HG03342 (cell line): ENCODE measurements around the gene MYO3B.
A peak's percentile ranks its signal among the peaks of the same experiment; 100 is the strongest.
"Not testable (repeated sequence)": the region's sequence is repeated elsewhere in the genome, so short reads cannot be mapped to it uniquely, and the experiment has no call there.

Experiments
- ATAC-seq: cut with Tn5 transposase; IDR thresholded peaks from one replicate; pipeline ENCODE4 v1.9.1; 2021; ENCODE audit warnings: mild to moderate bottlenecking, moderate library complexity; ENCODE audit not compliant: unreplicated experiment

The MYO3B gene

GRCh38 chr2:170208967-170209366, 31.0 kb downstream of the MYO3B start:
- no peak for ATAC-seq

GRCh38 chr2:170212625-170213280, 34.8 kb downstream of the MYO3B start:
- no peak for ATAC-seq

GRCh38 chr2:170213281-170213625, 35.3 kb downstream of the MYO3B start:
- not testable (repeated sequence) for ATAC-seq

DNA sequence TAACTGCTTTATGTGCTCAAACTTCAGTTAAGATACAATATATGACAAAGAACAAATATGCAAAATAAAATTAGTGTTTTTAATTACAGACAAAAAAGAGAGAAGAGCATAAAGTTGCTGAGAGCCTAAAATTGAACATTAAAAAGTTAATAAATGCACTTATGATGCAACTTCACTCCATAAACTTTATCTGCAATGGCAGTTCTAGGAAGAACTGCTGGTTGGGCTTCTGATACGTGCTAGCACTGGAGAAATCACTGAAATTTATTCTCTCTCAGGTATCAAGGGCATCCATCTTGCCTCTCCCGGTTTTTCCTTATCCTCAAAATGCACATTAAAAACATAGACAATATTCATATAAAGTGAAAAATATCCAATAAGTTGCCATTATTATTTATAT, 35.7 kb downstream of the MYO3B start:
- ATAC-seq, result no peak

DNA sequence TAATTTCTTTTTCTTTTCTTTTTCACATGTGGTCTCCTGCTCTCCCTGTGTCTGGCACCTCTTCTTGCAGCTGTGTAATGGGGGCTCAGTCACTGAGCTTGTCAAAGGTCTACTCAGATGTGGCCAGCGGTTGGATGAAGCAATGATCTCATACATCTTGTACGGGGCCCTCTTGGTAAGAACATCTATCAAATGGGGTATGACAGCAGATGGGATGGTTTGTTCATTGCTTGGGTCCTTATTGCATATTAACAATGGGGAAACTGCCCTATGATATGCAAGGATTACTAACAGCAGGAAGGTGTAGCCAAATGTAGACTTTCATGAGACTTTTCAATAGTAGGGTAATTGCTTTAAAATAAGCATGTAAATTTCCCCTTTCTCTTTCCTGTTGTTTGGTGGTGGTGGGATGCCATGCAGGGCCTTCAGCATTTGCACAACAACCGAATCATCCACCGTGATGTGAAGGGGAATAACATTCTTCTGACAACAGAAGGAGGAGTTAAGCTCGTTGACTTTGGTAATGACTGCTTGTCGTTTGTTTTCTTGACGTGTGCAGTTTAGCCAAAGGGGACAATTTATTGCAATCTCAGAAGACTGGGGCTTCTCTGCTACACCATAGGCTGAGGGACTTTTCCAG, 36.5 kb downstream of the MYO3B start:
- no peak for ATAC-seq

DNA sequence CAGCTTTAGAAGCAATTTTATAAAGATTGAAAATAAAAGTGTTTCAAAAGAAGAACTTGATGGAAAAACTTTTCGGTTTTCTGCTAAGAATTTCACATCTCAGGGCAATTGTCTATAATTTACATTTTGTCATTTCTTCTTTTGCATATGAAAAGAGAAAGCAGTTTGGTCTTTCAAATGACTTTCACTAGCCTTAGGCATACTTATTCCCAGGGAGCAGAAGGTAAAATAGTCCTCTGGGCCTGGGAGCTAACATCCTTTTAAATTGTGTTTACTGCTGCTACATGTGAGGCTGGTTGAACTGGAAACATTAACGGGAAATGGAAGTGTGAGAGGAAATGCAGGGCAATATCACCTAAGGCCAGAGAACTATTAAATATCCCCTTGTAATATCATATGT, 37.1 kb downstream of the MYO3B start:
- ATAC-seq, result no peak

DNA sequence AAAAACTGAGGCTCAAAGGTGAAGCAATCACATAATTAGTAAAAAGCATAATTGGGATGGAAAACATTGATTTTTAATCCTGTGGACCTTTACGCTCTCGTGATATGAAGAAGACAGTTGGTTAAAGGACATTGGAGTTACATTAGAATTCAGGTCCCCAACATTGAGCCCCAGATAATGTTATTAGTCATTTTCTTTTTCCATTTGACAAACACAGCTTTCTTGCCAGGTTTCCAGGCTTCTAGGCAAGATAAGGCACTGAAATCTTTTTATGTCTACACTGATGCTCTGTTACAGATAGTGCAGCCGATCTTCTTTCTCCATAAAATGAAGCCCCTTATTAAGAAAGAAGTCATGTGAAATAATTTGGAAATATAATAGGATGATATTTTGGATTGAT, 38.5 kb downstream of the MYO3B start:
- no peak for ATAC-seq

DNA sequence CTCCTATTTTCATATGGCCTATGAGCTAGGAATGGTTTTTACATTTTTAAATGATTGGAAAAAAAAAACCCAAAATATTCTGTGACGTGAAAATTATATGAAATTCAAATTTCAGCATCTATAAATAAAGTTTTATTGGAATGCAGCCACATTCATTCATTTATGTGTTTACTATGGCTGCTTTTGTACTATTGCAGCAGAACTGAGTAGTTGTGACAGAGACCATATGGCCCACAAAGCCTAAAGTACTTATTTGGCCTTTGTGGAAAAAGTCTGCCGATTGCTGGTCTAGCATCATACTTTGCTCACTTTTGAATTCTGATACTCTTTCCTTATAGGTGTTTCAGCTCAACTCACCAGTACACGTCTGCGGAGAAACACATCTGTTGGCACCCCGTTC, 39.0 kb downstream of the MYO3B start:
- no peak for ATAC-seq

DNA sequence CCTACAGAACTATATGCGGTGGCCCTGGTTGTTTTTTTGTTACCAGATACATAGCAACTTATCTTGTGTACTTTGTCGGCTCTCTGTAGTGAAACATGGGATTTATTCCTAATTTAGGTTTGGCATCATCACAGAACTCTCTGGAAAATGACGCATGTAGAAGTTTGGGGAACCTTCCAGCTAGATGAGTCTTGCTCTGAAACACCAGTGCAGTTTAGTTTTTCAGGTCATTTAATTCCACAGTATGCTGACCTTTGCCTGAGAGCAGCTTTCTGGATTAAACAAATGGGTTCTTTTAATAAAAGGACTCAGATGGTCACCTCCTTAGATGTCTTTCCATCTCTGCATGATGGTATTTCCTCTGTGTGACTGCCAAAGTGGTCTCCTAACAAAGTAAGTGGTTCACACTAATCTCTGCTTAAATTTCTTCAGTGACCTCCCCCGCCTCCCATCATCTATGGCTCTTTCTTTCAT, 39.9 kb downstream of the MYO3B start:
- ATAC-seq, result no peak

GRCh38 chr2:170218456-170218855, 40.5 kb downstream of the MYO3B start:
- no peak for ATAC-seq

GRCh38 chr2:170218931-170219330, 41.0 kb downstream of the MYO3B start:
- ATAC-seq, result no peak

- no peak for ATAC-seq
These were observed 43.7 kb downstream of the MYO3B start for GRCh38 chr2:170221317-170222288.

GRCh38 chr2:170222298-170222697, 44.4 kb downstream of the MYO3B start:
- no peak for ATAC-seq

DNA sequence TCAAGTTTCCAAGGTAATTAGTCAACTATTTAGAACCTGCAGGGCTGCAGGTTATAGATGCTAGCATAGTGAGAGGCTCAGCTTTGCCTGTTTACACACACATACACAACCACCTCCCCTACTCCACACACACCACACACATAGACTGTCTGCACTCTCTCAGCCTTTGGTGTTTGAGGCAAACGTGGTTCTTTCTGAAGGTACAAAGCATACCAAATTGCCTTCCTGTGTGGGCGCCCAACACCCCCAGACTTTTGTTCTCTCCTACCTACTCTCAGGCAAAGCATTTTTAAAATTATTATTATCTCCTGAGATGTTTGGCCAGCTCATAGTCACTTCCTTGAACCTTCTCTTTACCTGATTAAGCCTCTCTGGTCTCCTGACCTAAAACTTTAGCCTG, 44.9 kb downstream of the MYO3B start:
- ATAC-seq, result no peak

DNA sequence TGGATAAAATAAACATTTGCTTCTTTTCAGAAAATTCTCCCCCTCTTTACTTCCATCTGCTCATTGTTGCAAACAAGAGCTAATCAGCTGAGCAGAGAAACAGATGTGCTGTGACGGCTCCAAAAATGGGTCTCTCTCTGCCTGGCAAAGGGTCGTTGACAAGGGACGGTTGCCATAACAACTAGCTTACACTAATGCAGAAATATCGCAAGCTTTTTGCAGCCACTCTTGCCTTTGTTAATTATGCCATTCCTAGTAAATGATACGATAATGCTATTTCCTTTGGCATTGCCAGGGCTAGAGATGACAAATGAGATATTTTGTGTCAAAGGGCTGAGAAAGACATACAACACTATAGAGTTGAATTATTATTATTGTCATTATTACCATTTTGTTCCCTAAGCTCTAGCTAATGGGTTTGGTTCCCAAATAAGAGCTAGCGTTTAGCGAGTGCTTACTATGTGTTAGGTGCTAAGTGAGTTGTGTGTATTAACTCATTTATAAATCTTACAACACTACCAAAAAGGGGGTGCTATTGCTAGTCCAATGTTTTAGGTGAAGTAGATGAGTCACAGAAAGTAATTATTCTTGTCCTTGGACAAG, 46.8 kb downstream of the MYO3B start:
- no peak for ATAC-seq

DNA sequence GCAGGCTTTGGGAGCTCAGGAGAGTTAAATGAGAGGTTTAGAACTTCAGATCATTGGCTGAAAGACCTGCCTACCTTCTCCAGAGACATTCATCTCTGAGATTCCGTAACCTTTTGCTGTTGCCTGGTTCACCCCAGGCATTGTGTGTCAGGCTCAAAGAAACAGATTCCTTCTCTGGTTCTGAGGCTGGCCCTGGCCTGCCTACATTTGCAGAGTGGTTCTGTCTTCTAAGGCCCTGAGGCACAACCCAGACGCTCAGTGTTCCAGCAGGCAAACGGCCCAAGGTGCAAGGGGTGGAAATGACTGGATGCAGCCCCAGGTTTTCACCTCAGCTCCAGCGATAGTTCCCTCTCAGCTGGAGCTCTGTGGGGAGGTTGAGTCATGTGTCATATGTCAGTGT, 48.3 kb downstream of the MYO3B start:
- no peak for ATAC-seq

DNA sequence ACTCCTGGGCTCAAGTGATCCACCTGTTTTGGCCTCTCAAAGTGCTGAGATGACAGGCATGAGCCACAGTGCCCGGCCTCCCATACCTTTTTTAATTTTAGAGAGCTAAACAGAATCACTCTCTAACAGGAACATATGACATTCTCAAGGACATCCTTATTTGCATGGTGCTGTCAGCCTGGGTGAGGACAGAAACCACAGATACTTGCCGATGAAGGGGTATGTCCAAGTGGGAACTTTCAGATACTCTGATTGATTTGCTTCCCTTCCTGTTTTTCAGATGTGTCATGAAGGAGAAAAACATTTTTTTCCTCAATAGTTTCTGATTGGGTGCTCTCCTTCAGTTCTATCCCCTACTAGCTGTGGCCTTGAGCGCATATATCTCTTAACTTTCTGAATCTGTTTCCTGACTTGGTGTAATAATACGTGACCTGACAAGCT, 49.6 kb downstream of the MYO3B start:
- ATAC-seq, result peak; percentile 83

GRCh38 chr2:170227951-170228350, 50.0 kb downstream of the MYO3B start:
- no peak for ATAC-seq

- no peak for ATAC-seq
These were observed 50.5 kb downstream of the MYO3B start for GRCh38 chr2:170228429-170228828.

- no peak for ATAC-seq
These were observed 51.2 kb downstream of the MYO3B start for GRCh38 chr2:170229125-170229524.

DNA sequence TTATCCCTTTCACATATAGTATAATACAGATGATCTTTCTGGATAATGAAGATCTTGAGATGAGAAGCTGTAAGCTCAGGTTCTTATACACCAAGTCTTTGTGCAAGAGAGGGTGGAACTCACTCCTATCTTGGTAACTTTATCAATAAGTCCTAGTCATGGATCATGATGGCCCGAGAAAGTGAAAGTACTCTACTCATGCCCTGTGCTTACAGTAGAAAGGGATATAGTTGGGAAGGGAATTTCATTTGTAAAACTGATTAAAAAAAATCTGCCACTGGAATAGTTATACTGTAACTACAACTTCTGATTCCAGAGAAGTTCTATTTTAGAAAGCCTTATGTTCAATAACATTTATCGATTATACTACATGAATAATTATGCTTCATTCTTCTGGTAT, 51.8 kb downstream of the MYO3B start:
- ATAC-seq, result no peak
